Thyroid gland (tissue), 4 donors: ENCODE data around the gene GSTA4.

Experiments
- CTCF ChIP-seq, 6 experiments: fragments of 200-600 bp in 3 of 6; fragments of 450-650 bp in 3 of 6; sonication (generic) in 3 of 6; IDR thresholded peaks; one replicate each; pipeline ENCODE4 v1.5.1; 2016 to 2019; ENCODE audit warnings: antibody characterized with exemption in 6 of 6, mild to moderate bottlenecking in 2 of 6, inconsistent platforms in 1 of 6, moderate library complexity in 1 of 6
- POLR2A ChIP-seq, 2 donors: fragments of 450-650 bp; IDR thresholded peaks; one replicate each; pipeline ENCODE4 v1.6.1; 2017; ENCODE audit warnings: antibody characterized with exemption in 2 of 2, mild to moderate bottlenecking in 2 of 2, moderate library complexity in 1 of 2

GRCh38 chr6:52937908-52938307 is 57.2 kb downstream of the GSTA4 start:
- TF ChIP-seq CTCF (IDR thresholded peaks at IDR 0.05): no peak
- no peak for TF ChIP-seq POLR2A (IDR thresholded peaks at IDR 0.05)
